ENCODE measurements around the gene SMS.

DNA sequence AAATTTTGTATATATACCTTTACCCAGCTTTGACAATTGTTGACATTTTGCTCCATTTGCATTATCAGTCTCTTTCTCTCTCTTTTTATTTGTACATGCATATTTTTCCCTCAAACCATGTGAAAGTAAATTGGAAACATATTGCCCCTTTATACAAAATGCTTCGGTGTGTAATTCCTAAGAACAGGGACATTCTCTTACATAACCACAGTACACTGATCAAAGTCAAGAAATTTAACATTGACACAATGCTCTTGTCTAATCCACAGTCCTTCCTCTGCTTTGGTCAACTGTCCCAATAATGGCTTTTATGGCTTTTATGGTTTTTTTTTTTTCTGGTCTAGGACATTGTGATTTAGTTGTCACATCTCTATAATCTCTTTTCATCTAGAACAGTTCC lies 9.5 kb upstream of the SMS start:
- no peak for TF ChIP-seq POLR2A (IDR thresholded peaks at IDR 0.05)
- TF ChIP-seq, protein P1, sequence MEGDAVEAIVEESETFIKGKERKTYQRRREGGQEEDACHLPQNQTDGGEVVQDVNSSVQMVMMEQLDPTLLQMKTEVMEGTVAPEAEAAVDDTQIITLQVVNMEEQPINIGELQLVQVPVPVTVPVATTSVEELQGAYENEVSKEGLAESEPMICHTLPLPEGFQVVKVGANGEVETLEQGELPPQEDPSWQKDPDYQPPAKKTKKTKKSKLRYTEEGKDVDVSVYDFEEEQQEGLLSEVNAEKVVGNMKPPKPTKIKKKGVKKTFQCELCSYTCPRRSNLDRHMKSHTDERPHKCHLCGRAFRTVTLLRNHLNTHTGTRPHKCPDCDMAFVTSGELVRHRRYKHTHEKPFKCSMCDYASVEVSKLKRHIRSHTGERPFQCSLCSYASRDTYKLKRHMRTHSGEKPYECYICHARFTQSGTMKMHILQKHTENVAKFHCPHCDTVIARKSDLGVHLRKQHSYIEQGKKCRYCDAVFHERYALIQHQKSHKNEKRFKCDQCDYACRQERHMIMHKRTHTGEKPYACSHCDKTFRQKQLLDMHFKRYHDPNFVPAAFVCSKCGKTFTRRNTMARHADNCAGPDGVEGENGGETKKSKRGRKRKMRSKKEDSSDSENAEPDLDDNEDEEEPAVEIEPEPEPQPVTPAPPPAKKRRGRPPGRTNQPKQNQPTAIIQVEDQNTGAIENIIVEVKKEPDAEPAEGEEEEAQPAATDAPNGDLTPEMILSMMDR (IDR thresholded peaks at IDR 0.05): no peak
